Liver (tissue), 9 donors: Measurements from ENCODE around the gene SDHA. TPM values are rescaled to one million over a fixed set of nuclear protein-coding genes. Genes with fewer than 3 reads are reported as not detected.
"Not testable (repeated sequence)": the region's sequence is repeated elsewhere in the genome, so short reads cannot be mapped to it uniquely, and the experiment has no call there.

Experiments used
- DNase-seq: peaks from one replicate; pipeline ENCODE4 v3.0.0-alpha.2; 2017; ENCODE audit warnings: low spot score
- H3K27ac ChIP-seq, 2 donors: one replicate each; pipeline ENCODE4 v1.7.0; 2013; ENCODE audit warnings: inconsistent platforms in 2 of 2, low read length in 2 of 2, control low read depth in 1 of 2, low read depth in 1 of 2, mild to moderate bottlenecking in 1 of 2
- H3K27me3 ChIP-seq, 4 donors: one replicate each; pipeline versions ENCODE4 v1.6.1 to v1.7.0; 2013; ENCODE audit warnings: low read length in 3 of 4, inconsistent platforms in 1 of 4, mild to moderate bottlenecking in 1 of 4, moderate library complexity in 1 of 4; ENCODE audit not compliant: control insufficient read depth in 4 of 4, insufficient read depth in 4 of 4
- H3K36me3 ChIP-seq, 4 donors: one replicate each; pipeline versions ENCODE4 v1.6.1 to v1.7.0; 2013; ENCODE audit warnings: low read length in 3 of 4, mild to moderate bottlenecking in 3 of 4, low read depth in 1 of 4, moderate library complexity in 1 of 4; ENCODE audit not compliant: control insufficient read depth in 4 of 4, insufficient read depth in 3 of 4
- H3K4me1 ChIP-seq, 4 donors: one replicate each; pipeline versions ENCODE4 v1.6.1 to v1.7.0; 2013; ENCODE audit warnings: low read length in 3 of 4, mild to moderate bottlenecking in 3 of 4, moderate library complexity in 1 of 4; ENCODE audit not compliant: control insufficient read depth in 4 of 4, insufficient read depth in 4 of 4
- H3K4me3 ChIP-seq, 3 donors: one replicate each; pipeline versions ENCODE4 v1.6.1 to v1.7.0; 2013; ENCODE audit warnings: low read length in 3 of 3, control low read depth in 1 of 3, low read depth in 1 of 3, mild to moderate bottlenecking in 1 of 3
- H3K9ac ChIP-seq, 2 donors: one replicate each; pipeline ENCODE4 v1.7.0; 2013; ENCODE audit warnings: low read length in 2 of 2, mild to moderate bottlenecking in 2 of 2, moderate library complexity in 2 of 2, control low read depth in 1 of 2, low read depth in 1 of 2
- H3K9me3 ChIP-seq, 4 donors: one replicate each; pipeline versions ENCODE4 v1.6.1 to v1.7.0; 2013; ENCODE audit warnings: low read length in 3 of 4; ENCODE audit not compliant: control insufficient read depth in 4 of 4
- FOXA1 ChIP-seq: IDR thresholded peaks from 2 replicates; pipeline ENCODE4 v1.6.1; 2016; ENCODE audit warnings: antibody characterized with exemption
- FOXA2 ChIP-seq: IDR thresholded peaks from 2 replicates; pipeline ENCODE4 v1.6.1; 2016; ENCODE audit warnings: antibody characterized with exemption
- GABPA ChIP-seq, 2 donors: IDR thresholded peaks in 1 of 2; conservative IDR thresholded peaks in 1 of 2; 2 replicates each; pipeline ENCODE4 v1.6.1; 2016; ENCODE audit warnings: antibody characterized with exemption in 2 of 2, mild to moderate bottlenecking in 1 of 2, moderate library complexity in 1 of 2
- HNF4A ChIP-seq, 2 donors: conservative IDR thresholded peaks; 2 replicates each; pipeline ENCODE4 v1.6.1; 2016; ENCODE audit warnings: antibody characterized with exemption in 2 of 2, mild to moderate bottlenecking in 2 of 2
- HNF4G ChIP-seq: IDR thresholded peaks from 2 replicates; pipeline ENCODE4 v1.6.1; 2016; ENCODE audit warnings: antibody characterized with exemption
- JUND ChIP-seq, 2 donors: IDR thresholded peaks; 2 replicates each; pipeline ENCODE4 v1.6.1; 2016; ENCODE audit warnings: antibody characterized with exemption in 2 of 2
- RAD21 ChIP-seq, 2 donors: IDR thresholded peaks; 2 replicates each; pipeline ENCODE4 v1.6.1; 2016; ENCODE audit warnings: antibody characterized with exemption in 2 of 2, mild to moderate bottlenecking in 2 of 2
- RXRA ChIP-seq, 2 donors: IDR thresholded peaks; 2 replicates each; pipeline ENCODE4 v1.6.1; 2017 to 2018; ENCODE audit warnings: antibody characterized with exemption in 2 of 2, mild to moderate bottlenecking in 1 of 2
- SP1 ChIP-seq: IDR thresholded peaks from 2 replicates; pipeline ENCODE4 v1.6.1; 2018; ENCODE audit warnings: antibody characterized with exemption, mild to moderate bottlenecking
- WGBS: extraction: QIAGEN DNeasy Blood & Tissue Kit; methylation state at CpG from one replicate; pipeline ENCODE4 v1.1.7; 2013; 5-methylcytosine and 5-hydroxymethylcytosine counted together
- polyA plus RNA-seq, 2 donors: library from polyadenylated mRNA; stranded (reverse) in 1 of 2; unstranded in 1 of 2; fragments of 200-250 nt in 1 of 2; fragments of >200 nt in 1 of 2; fragmentation: Nextera tagmentation in 1 of 2; extraction: Ambion mirVana in 1 of 2; gene quantifications; one replicate each; pipeline versions ENCODE4 v1.2.1 to v1.2.3, GENCODE V29; 2013 to 2015
- total RNA-seq, 2 donors: library from RNA; depleted of rRNA; stranded (reverse); fragments of >200 nt; gene quantifications; one replicate each; pipeline ENCODE4 v1.2.3, GENCODE V29; 2014
- TF ChIP-seq, protein P1 (sequence below): IDR thresholded peaks from 2 replicates; pipeline ENCODE4 v1.6.1; 2016; ENCODE audit warnings: antibody characterized with exemption, mild to moderate bottlenecking
- TF ChIP-seq, protein P2 (sequence below): fragments of 150-350 bp; IDR thresholded peaks from 2 replicates; pipeline ENCODE4 v1.5.1; 2017; ENCODE audit warnings: improper control_type of control experiment, low read depth, low read length; ENCODE audit not compliant: missing input control
- TF ChIP-seq, protein P3 (sequence below): IDR thresholded peaks from 2 replicates; pipeline ENCODE4 v1.6.1; 2016; ENCODE audit warnings: antibody characterized with exemption
- TF ChIP-seq, protein P4 (sequence below): IDR thresholded peaks from 2 replicates; pipeline ENCODE4 v1.6.1; 2016; ENCODE audit warnings: antibody characterized with exemption
- donor health status: healthy.
- donor health status: healthy.
- donor health status: healthy.
- donor health status: healthy.
- donor health status: healthy.

The SDHA gene
- total and polyA plus RNA-seq, 4 donors: 79.2 to 215 (median 159) TPM

DNA sequence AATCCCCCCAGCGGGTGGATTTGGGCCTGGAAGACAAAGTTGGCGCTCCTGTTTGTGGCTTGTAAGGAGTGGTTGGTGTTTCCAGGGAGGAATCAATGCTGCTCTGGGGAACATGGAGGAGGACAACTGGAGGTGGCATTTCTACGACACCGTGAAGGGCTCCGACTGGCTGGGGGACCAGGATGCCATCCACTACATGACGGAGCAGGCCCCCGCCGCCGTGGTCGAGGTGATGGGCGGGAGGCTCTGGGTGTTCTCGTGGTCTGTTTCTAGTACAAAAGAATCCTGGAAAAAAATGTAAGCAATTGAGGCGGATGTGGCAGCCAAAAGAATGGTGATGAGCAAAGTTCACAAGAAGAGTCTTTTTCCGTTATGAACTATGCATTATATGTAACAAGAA, 7.2 kb downstream of the SDHA start:
- DNase-seq: no peak
- Histone ChIP-seq H3K9ac (no peak overlapping the region), H3K4me1 (peaks cover 0 to 12% (median 8%) of the 10 kb centered on the region in 4 donors), H3K36me3 (peaks cover 13 to 45% (median 39%) of the 10 kb centered on the region in 4 donors), H3K4me3 (no peak overlapping the region), H3K27ac (no peak overlapping the region), H3K27me3 (no peaks in the 10 kb centered on the region), H3K9me3 (no peaks in the 10 kb centered on the region)
- TF ChIP-seq, protein P1, sequence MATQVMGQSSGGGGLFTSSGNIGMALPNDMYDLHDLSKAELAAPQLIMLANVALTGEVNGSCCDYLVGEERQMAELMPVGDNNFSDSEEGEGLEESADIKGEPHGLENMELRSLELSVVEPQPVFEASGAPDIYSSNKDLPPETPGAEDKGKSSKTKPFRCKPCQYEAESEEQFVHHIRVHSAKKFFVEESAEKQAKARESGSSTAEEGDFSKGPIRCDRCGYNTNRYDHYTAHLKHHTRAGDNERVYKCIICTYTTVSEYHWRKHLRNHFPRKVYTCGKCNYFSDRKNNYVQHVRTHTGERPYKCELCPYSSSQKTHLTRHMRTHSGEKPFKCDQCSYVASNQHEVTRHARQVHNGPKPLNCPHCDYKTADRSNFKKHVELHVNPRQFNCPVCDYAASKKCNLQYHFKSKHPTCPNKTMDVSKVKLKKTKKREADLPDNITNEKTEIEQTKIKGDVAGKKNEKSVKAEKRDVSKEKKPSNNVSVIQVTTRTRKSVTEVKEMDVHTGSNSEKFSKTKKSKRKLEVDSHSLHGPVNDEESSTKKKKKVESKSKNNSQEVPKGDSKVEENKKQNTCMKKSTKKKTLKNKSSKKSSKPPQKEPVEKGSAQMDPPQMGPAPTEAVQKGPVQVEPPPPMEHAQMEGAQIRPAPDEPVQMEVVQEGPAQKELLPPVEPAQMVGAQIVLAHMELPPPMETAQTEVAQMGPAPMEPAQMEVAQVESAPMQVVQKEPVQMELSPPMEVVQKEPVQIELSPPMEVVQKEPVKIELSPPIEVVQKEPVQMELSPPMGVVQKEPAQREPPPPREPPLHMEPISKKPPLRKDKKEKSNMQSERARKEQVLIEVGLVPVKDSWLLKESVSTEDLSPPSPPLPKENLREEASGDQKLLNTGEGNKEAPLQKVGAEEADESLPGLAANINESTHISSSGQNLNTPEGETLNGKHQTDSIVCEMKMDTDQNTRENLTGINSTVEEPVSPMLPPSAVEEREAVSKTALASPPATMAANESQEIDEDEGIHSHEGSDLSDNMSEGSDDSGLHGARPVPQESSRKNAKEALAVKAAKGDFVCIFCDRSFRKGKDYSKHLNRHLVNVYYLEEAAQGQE: no peak
- TF ChIP-seq GABPA (IDR thresholded peaks at IDR 0.05 in 1 of 2, conservative IDR thresholded peaks at IDR 0.05 in 1 of 2): no peak
- WGBS: 97% methylated on average over 14 of the region's 14 CpGs

DNA sequence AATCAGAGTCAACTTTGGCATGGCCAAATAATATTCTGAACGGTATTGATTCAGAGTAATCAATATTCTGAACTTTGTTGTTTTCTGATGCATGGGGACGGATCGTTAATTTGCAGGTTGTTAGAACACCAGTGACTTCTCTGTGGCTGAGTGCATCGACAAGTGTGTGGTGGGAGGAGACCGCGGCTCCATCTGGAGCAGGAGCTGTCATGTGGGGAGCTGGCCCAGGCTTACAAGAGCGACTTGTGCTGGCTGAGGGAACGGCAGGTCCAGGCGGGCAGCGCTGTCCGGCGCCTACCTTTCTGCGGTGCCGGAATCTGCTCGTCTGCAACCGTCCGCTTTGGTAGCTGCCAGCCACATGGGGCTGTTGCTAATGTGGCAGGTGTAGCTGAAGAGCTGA, 9.3 kb downstream of the SDHA start:
- H3K36me3 ChIP-seq: peaks cover 15 to 57% (median 51%) of the 10 kb centered on the region in 4 donors
- not testable (repeated sequence) for H3K9ac ChIP-seq, DNase-seq, H3K9me3 ChIP-seq, H3K4me3 ChIP-seq, H3K4me1 ChIP-seq, H3K27ac ChIP-seq, H3K27me3 ChIP-seq
- WGBS: 84% methylated on average over 17 of the region's 17 CpGs

DNA sequence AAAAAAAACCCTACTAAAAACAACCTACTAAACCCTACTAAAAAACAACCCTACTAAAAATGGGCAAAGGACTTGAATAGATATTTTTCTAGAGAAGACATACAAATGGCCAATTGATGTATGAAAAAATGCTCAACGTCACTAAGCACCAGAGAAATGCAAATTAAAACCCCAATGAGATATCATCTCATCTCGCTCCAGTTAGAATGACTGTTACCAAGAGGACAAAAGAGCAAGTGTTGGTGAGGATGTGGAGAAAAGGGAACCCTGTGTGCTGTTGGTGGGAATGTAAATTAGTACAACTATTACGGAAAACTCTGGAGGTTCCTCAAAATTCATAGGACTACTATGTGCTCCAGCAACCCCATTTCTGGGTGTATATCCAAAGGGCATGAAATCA, 10.8 kb downstream of the SDHA start:
- Histone ChIP-seq H3K27ac (no peak overlapping the region), H3K9me3 (no peaks in the 10 kb centered on the region), H3K4me3 (no peak overlapping the region), H3K27me3 (no peaks in the 10 kb centered on the region), H3K4me1 (no peaks in the 10 kb centered on the region), H3K36me3 (peaks cover 21 to 65% (median 62%) of the 10 kb centered on the region in 4 donors), H3K9ac (no peak overlapping the region)
- 95% methylated on average over 3 of the region's 3 CpGs for WGBS
- TF ChIP-seq FOXA2 (no peak), HNF4A (conservative IDR thresholded peaks at IDR 0.05) (no peak), RXRA (IDR thresholded peaks at IDR 0.05) (no peak), SP1 (no peak), FOXA1 (no peak), RAD21 (IDR thresholded peaks at IDR 0.05) (no peak), HNF4G (no peak), JUND (IDR thresholded peaks at IDR 0.05) (no peak)
- TF ChIP-seq, protein P2, sequence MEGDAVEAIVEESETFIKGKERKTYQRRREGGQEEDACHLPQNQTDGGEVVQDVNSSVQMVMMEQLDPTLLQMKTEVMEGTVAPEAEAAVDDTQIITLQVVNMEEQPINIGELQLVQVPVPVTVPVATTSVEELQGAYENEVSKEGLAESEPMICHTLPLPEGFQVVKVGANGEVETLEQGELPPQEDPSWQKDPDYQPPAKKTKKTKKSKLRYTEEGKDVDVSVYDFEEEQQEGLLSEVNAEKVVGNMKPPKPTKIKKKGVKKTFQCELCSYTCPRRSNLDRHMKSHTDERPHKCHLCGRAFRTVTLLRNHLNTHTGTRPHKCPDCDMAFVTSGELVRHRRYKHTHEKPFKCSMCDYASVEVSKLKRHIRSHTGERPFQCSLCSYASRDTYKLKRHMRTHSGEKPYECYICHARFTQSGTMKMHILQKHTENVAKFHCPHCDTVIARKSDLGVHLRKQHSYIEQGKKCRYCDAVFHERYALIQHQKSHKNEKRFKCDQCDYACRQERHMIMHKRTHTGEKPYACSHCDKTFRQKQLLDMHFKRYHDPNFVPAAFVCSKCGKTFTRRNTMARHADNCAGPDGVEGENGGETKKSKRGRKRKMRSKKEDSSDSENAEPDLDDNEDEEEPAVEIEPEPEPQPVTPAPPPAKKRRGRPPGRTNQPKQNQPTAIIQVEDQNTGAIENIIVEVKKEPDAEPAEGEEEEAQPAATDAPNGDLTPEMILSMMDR: no peak
- TF ChIP-seq, protein P3, sequence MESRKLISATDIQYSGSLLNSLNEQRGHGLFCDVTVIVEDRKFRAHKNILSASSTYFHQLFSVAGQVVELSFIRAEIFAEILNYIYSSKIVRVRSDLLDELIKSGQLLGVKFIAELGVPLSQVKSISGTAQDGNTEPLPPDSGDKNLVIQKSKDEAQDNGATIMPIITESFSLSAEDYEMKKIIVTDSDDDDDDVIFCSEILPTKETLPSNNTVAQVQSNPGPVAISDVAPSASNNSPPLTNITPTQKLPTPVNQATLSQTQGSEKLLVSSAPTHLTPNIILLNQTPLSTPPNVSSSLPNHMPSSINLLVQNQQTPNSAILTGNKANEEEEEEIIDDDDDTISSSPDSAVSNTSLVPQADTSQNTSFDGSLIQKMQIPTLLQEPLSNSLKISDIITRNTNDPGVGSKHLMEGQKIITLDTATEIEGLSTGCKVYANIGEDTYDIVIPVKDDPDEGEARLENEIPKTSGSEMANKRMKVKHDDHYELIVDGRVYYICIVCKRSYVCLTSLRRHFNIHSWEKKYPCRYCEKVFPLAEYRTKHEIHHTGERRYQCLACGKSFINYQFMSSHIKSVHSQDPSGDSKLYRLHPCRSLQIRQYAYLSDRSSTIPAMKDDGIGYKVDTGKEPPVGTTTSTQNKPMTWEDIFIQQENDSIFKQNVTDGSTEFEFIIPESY: no peak
- TF ChIP-seq, protein P4, sequence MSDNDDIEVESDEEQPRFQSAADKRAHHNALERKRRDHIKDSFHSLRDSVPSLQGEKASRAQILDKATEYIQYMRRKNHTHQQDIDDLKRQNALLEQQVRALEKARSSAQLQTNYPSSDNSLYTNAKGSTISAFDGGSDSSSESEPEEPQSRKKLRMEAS: no peak
- DNase-seq: no peak
